Measurements from ENCODE around the gene RFC5. TPM values are rescaled to one million over a fixed set of nuclear protein-coding genes. Genes with fewer than 3 reads are reported as not detected.
"Not testable (repeated sequence)": the region's sequence is repeated elsewhere in the genome, so short reads cannot be mapped to it uniquely, and the experiment has no call there.

RFC5 gene
- total RNA-seq (ENCODE audit: insufficient read depth, low replicate concordance), result 13.2 TPM

GRCh38 chr12:118016424-118017264 lies at the start of gene RFC5:
Gene RFC5, plus strand, starts transcription at chr12:118016703. Its CDS starts 125 bp downstream, at chr12:118016828.
- DNase-seq (ENCODE audit: low spot score), result peak; percentile 99

DNA sequence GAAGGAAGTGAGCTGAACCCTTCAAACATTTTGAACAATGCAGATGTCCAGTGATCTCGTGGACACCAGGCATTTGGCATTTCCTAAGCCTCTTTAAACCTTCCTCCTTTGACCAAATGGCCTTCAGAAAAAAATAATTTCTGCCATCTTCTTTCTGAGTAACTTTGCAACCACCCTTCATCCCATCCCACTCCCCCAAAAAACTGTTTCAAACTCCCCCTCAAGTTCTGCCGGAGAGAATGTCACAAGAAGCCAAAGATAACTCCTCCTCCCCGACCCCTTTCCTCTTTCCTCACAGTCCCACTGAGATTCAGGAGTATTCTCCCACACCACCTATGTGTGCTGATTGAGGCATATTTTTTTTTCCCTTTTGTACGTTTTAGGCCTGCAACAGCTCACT lies 49.5 kb upstream of the RFC5 start:
- DNase-seq (ENCODE audit: low spot score), result no peak

- DNase-seq (ENCODE audit: low spot score), result no peak
These were observed 49.0 kb upstream of the RFC5 start for GRCh38 chr12:117967512-117967911.

GRCh38 chr12:117968151-117968789 lies 48.2 kb upstream of the RFC5 start:
- no peak for DNase-seq (ENCODE audit: low spot score)

DNA sequence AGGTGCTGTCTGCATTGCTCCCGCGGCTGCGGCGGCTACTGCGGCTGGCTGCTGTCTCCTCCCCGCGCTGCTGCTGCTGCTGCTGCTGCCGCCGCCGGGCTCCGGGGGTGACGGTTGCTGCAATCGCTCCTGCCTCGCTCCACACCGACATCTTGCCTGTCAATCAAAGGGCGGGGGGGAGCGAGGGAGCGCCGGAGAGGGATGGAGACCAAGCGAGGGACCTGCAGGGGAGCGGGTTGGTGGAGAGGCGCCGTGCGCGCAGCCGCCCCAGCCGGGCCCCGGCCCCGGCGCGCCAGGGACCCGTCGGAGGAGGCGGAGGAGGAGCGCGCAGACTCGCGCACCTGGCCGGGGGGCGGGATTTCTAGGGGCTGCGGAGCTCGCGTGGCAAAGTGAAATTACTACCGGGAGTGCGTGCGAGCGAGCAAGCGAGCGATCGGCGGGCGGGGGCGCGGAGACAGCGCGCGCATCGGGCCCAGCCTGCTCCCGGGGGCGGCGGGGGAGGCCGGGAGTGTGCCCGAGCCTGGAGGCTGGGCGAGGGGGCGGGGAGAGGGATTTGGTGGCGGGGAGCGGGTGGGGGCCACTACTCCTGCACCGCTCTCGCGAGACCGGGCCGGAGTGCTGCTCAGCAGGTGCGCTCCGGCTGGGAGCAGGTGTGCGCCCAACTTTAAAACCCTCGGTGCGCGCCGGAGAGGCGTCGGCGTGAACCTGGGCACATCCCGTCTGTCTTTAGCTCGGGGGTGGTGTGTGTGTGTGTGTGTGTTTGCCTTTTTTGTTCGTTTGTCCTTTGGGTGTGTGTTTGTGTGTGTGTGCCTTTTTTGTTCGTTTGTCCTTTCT lies 47.5 kb upstream of the RFC5 start, which contains the start of gene KSR2:
TSS of gene KSR2 (minus strand) at position 165 of the 834 bp plus-strand sequence. CDS start 735 bp downstream, outside the sequence.
- peak; percentile 28 for DNase-seq (ENCODE audit: low spot score)

DNA sequence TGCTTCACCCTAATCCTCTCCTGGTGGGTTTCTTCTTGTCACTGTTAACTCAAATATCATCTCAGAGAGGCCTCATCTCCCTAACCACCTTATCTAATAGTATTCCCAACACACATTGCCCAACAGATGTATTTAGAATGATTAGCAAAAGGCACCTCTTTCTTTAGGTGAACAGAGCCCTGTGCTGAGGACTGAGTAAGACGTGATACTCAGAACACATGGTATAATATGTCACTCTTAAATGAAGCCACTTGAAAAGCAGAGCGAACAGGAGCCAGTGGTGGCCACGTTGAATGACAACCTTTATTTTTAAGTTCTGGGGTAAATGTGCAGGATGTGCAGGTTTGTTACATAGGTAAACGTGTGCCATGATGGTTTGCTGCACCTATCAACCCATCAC lies 46.2 kb upstream of the RFC5 start:
- no peak for DNase-seq (ENCODE audit: low spot score)

- no peak for DNase-seq (ENCODE audit: low spot score)
These were observed 44.2 kb upstream of the RFC5 start for GRCh38 chr12:117972301-117972700.

- no peak for DNase-seq (ENCODE audit: low spot score)
These were observed 41.5 kb upstream of the RFC5 start for GRCh38 chr12:117975006-117975405.

DNA sequence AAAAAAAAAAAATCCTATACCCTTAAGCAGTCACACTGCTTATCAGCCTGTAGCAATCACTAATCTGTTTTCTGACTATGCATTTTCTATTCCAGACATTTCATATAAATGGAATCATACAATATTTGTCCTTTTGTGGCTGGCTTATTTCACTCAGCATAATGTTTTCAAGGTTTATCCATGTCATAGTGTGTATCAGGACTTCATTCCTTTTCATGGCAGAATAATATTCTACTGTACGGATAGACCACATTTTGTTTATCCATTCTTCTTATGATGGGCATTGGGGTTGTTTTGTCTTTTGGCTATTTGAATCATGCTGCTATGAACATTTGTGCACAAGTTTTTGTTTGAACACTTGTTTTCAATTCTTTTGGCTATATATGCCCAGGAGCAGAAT lies 39.1 kb upstream of the RFC5 start:
- no peak for DNase-seq (ENCODE audit: low spot score)

GRCh38 chr12:117980616-117981015 lies 35.9 kb upstream of the RFC5 start:
- no peak for DNase-seq (ENCODE audit: low spot score)

GRCh38 chr12:117981267-117981666 lies 35.2 kb upstream of the RFC5 start:
- no peak for DNase-seq (ENCODE audit: low spot score)

DNA sequence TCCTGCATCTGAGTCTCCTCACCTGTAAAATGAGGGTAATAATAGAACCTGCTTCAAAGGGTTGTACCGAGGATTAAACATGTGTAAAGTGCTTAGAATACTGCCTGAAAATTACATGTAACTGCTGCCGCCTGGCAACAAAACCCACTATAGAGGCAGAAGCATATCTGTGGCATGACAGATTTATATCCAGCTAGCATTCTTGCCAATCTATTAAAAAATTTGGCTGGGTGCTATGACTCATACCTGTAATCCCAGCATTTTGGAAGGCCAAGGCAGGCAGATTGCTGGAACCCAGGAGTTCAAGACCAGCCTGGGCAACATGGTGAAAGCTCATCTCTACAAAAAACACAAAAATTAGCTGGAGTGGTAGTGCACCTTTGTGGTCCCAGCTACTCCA lies 31.3 kb upstream of the RFC5 start:
- DNase-seq (ENCODE audit: low spot score), result no peak

- no peak for DNase-seq (ENCODE audit: low spot score)
These were observed 29.6 kb upstream of the RFC5 start for GRCh38 chr12:117986705-117987469.

- no peak for DNase-seq (ENCODE audit: low spot score)
These were observed 21.7 kb upstream of the RFC5 start for GRCh38 chr12:117994551-117995438.

DNA sequence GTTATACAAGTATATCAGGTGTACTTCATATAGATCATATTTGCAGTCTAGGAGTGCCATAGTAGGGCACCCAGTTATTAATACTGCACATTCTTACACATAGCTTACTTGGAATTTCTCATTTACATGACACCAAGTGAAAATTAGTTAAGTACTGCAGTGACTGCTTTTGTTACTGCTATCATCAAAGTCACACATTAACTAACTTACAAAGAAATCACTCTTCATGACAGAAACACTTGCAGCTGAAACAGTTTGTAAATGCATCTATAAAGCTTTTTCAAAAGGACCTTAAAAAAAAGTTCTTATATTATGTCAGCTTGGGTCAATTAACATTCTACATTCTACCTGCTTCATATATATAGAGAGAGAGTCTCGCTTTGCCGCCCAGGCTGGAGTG lies 17.8 kb upstream of the RFC5 start:
- DNase-seq (ENCODE audit: low spot score), result no peak

- DNase-seq (ENCODE audit: low spot score), result not testable (repeated sequence)
These were observed 16.7 kb upstream of the RFC5 start for GRCh38 chr12:117999806-118000205.

DNA sequence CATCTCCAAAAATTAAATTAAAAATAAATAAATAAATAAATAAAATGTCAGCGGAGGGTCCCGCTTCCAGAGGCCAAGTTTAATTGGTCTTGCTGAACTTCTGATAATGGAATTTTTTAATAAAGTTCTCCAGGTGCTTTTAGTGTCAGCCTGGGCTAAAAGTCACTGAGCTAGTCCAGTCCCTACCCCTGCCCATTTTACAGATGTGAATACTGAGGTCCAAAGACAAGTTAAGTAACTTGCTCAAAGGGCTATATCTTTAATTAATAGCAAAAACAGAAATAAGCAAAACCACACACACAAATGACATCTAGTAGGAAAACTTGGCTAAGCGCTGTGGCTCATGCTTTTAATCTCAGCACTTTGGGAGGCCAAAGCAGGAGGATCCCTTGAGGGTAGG lies 5.6 kb upstream of the RFC5 start:
- DNase-seq (ENCODE audit: low spot score), result no peak

DNA sequence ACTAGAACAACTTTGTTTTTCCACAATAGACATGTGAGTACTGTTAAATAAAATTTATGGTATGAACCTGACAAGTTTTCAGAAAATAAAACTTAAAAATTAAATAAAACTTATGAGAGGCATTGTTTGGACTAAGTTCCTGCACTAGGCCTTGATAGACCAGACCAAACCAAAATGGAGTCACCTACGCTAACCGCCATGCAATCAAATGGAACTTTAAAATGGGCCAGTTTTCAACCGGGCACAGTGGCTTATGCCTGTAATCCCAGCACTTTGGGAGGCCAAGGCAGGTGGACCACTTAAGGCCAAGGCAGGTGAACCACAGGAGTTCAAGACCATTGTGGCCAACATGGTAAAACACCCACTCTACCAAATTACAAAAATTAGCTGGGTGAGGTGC lies 5.1 kb upstream of the RFC5 start:
- DNase-seq (ENCODE audit: low spot score), result no peak

- DNase-seq (ENCODE audit: low spot score), result no peak
These were observed 4.5 kb upstream of the RFC5 start for GRCh38 chr12:118011961-118012360.

GRCh38 chr12:118013283-118013682 lies 3.2 kb upstream of the RFC5 start:
- DNase-seq (ENCODE audit: low spot score), result no peak

Measured in umbilical cord (tissue), 2 donors.